Fibroblast of peridontal ligament (primary cell): ENCODE results near the gene AP1S3.
"Not testable (repeated sequence)": the region's sequence is repeated elsewhere in the genome, so short reads cannot be mapped to it uniquely, and the experiment has no call there.

ENCODE experiments used
- DNase-seq: peaks from one replicate; pipeline ENCODE4 v3.0.0-alpha.2; 2010; ENCODE audit errors: extremely low read depth

AP1S3 gene

DNA sequence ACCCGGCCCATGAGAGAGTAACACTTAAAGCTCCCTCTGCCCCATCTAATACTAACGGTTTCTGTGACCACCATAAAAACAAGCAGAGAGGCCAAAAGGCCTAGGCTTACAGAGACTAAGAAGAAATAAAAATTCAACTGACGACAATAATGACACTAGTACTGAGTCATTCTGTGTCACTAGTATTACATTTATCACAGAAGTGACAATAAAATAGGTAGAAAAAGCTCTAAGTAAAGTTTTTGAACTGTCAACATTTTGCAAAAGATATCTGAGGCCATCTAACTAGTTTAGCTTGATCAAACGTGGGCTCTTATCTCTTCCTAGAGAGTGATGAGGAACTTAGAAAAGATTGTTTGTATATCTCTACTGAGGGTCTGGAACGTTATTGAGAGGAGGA is 35.6 kb downstream of the AP1S3 start:
- no peak for DNase-seq

DNA sequence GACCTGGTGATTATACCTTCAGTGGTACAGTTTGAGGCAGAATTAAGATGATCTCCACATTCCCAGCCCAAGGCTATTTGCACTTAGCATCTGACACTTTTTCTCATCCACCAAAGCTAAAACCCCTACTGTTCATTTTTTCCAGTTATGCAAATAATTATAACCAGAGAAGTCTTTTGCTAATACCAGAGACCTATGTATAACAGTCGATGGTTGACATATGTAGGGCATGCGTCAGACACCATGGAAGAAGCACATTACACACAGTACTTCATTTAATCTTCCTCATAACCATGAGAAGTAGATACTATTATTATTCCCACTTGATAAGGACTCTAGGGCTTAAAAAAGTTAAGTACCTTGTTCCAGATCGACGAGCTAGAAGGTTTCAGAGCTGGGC is 36.5 kb downstream of the AP1S3 start:
- DNase-seq: no peak

DNA sequence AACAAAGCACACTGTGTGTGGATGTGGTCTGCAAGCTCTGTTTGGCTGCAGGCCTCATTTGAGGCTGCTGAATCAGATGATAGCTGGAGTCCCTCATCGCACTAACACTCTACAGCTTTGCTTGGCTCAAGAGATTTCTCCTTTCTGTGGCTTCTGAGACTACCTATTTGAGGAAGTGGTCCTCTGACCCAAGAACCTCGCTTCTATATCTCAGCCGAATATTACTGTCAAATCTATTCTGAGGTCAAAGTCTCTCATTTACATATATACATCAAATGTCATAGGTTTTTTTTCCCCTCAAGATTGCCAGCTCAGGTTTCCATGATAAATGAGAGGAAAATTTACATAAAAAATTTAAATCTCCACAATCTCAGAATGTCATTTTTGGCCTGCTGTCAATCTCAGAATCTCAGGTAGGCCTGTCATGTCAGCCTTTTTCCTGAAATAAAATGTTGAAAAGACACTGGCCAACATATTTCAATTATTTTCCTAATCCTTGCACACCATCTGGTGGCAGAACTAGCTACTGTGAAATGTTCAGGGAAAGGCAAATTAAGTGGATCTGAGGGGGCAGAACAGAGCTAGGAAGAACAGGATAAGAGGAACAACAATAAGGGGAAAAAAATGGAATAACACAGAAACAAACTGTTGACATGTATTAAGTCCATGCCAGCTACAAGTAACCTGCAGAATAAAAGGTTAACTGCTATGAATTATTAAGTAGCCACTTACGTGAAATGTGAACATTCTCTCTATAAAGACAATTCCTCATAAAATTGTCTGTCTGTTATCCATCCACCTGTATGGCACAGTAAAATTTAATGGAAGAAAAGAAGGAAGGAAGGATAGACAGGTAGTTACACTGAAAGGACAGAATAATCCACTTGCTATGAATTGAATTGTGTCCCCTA is 39.3 kb downstream of the AP1S3 start:
- DNase-seq: peak; percentile 76

DNA sequence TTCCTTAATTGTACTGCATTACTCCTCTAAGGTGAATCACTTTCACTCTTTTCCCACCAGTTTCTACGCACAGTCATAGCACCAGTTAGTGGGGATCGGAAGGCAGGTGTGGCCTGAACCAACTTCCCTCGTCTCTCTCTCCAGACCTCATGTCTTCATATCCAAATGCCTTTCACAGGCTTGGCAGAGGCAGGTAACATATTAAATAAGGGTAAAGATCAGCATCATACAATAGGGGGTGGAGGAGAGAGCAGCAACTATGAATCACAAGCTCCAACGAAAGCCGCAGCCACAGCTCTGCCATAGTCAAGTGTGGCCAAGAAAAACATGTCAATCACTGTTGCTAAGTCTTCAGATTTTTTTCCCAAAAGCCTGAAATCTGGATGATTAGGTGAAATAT is 40.3 kb downstream of the AP1S3 start:
- DNase-seq: no peak

- no peak for DNase-seq
These were observed 48.0 kb downstream of the AP1S3 start for GRCh38 chr2:223789423-223789822.

DNA sequence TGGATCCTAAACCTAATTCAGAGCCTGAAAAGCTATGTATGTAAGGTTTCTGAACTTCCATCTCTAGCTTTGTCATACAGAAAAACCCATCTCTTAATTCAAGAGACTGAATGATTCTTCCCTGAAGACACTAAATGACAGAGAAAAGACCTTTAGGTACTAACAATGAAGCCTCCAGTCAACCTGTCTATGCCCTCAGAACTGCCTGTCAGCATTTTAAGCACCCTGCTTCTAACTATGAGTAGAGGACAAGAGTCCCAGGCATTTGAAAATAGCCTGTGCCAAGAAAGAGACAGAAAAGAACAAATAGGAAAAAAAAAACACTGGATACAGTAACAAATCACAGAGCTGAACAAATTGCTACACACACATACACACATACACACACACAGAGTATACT is 48.6 kb downstream of the AP1S3 start:
- DNase-seq: no peak

GRCh38 chr2:223788106-223788505 is 49.3 kb downstream of the AP1S3 start:
- DNase-seq: not testable (repeated sequence)

- DNase-seq: no peak
These were observed 50.0 kb downstream of the AP1S3 start for GRCh38 chr2:223787358-223787757.

GRCh38 chr2:223786943-223787342 is 50.4 kb downstream of the AP1S3 start:
- no peak for DNase-seq

- no peak for DNase-seq
These were observed 51.1 kb downstream of the AP1S3 start for GRCh38 chr2:223786236-223786635.

GRCh38 chr2:223784221-223784772 is 53.1 kb downstream of the AP1S3 start:
- no peak for DNase-seq

DNA sequence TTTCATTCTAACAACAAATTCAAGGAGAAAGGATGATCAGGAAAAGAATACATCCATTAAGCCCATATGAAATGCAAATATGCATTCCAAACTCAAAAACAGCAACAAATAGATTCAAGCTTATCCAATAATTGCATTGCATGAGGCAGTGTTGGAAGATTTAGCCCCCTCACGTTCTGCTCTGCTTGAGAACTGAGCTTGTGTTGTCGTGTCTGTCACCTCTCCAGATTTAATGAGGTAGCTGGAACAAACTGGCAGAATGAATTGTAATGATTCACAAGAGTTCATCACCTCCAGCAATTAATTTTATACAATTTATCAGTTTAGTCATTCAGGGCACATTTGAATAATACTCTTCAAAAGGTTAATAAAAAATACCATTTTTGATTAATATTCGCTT is 54.8 kb downstream of the AP1S3 start:
- DNase-seq: no peak

DNA sequence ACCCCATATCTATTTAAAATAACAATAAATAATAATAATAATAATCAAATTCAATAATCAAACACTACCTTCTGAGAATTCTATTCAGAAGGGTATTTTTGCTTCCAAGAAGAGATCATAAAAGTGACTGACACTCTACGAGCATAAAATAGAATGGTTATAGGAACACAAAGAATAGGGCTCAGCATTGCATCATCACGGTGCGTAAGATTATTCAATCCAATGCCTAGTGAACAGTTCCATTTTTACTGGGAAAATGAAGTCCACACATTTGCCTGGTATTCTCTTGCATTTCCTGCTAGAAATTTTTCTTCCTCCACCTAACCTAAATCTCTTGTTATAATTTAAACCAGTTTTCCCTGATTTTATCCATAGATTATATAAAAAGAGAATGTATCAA is 55.8 kb downstream of the AP1S3 start:
- no peak for DNase-seq

- DNase-seq: peak; percentile 48
These were observed 57.5 kb downstream of the AP1S3 start for GRCh38 chr2:223779877-223780276.

DNA sequence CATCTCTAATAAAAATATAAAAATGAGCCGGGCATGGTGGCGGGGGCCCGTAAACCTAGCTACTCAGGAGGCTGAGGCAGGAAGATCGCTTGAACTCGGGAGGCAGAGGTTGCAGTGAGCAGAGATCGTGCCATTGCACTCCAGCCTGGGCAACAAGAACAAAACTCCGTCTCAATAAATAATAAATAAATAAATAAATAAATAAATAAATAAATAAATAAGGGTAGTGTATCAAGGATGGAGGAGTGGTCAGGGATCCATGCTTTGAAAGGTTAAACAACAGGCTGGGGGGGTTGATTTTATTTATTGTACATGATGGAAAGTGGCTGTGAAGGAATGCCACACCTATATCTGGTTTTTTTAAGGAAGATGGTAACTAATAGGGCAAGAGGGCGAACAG is 63.2 kb downstream of the AP1S3 start:
- no peak for DNase-seq

- DNase-seq: no peak
These were observed 65.0 kb downstream of the AP1S3 start for GRCh38 chr2:223772363-223772762.

DNA sequence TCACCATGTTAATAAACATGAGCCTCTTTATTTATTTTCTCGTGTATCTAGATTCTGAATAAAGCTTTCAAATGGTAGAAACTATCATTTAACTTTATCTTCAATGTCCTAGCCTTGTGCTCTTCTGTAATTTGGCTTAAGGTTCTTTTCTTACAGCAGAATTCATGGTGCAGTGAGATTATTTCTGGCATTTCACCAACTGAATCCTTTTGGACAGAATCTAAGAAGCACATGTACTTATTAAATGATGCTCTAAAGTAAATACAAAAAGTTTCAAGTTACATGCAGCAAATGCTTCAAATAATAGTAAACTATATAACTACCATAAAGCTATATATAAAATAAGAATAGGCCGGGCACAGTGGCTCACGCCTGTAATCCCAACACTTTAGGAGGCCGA is 65.9 kb downstream of the AP1S3 start:
- peak; percentile 39 for DNase-seq

DNA sequence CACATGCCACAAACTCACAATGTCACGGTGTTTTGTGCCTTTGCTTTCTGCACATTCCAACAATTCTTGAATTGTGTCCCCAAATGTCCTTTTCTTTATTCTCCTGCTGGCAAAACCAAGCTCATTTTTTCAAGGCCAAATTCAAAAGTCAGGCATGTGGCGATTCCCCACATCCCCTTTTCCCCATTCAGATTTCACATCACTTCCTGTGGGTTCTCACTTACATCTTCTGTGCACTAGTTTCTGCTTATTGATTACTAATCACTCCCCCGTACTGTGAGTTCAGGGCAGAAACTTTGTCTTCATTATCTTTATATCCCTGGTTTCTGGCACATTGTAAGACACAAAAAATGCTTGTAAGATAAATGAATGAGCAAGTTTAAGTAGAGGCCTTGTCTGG is 69.2 kb downstream of the AP1S3 start:
- DNase-seq: no peak

DNA sequence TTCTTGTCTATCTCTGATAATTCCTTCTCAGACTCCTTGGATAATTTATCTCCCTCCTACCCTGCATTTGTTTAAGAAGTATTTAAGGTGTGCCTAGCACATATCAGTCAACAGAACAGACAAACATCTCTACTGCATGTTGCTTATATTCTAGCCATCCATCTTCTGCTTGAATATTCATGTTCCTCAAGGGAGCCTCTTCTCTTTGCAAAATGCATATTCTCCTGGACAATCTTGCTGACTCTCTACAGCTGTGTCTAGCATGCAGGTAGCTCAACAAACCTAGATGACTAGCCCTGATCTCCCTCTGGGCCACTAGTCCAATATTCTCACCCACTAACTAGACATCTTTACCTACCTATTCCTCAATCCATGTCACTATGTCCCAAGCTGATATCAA is 70.0 kb downstream of the AP1S3 start:
- no peak for DNase-seq

GRCh38 chr2:223765221-223765785 is 72.1 kb downstream of the AP1S3 start:
- no peak for DNase-seq

DNA sequence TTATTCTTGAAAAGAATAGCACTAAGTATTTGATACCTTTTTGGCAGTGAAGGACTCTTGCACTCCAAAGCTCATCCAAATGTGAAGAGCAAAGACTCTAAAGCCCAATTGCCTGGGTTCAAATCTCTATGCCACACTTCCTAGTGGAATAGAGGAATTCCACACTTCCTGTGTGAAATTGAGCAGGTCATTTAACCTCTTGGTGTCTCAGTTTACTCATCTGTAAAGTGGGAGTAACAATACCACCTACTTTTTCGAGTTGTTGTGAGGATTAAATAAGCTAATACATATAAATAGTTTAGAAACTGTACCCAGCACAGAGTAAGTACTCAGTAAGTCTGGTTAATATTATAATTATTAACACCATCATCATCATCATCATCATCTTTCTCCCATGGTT is 72.6 kb downstream of the AP1S3 start:
- DNase-seq: no peak

- peak; percentile 37 for DNase-seq
These were observed 74.5 kb downstream of the AP1S3 start for GRCh38 chr2:223762853-223763252.

- DNase-seq: not testable (repeated sequence)
These were observed 75.6 kb downstream of the AP1S3 start for GRCh38 chr2:223761746-223762145.
